HepG2 (cell line): ENCODE data around the gene TBL2. TPM values are rescaled to one million over a fixed set of nuclear protein-coding genes. Genes with fewer than 3 reads are reported as not detected.
A peak's percentile ranks its signal among the peaks of the same experiment; 100 is the strongest.

Experiments
- AKAP8 ChIP-seq: sonication (generic); formaldehyde crosslinking; IDR thresholded peaks from 2 replicates; pipeline ENCODE4 v1.5.1; 2020; ENCODE audit warnings: mild to moderate bottlenecking, missing genetic modification reagents
- ARNT2 ChIP-seq: sonication (generic); formaldehyde crosslinking; IDR thresholded peaks from 2 replicates; pipeline ENCODE4 v1.8.0; 2022; ENCODE audit warnings: mild to moderate bottlenecking, low read depth, missing genetic modification reagents, moderate library complexity
- CENPX ChIP-seq: sonication (generic); formaldehyde crosslinking; IDR thresholded peaks from 2 replicates; pipeline ENCODE4 v1.9.0; 2021; ENCODE audit warnings: mild to moderate bottlenecking, missing genetic modification reagents, moderate library complexity
- HINFP ChIP-seq: sonication (generic); formaldehyde crosslinking; IDR thresholded peaks from 2 replicates; pipeline ENCODE4 v1.4.0; 2020; ENCODE audit warnings: low read depth, mild to moderate bottlenecking, missing genetic modification reagents
- HMGA1 ChIP-seq: sonication (generic); formaldehyde crosslinking; conservative IDR thresholded peaks from 2 replicates; pipeline ENCODE4 v1.4.0; 2020; ENCODE audit warnings: missing genetic modification reagents
- IKZF1 ChIP-seq: fragments of 450-650 bp; IDR thresholded peaks from 2 replicates; pipeline ENCODE4 v1.7.1; 2016
- NFE2L1 ChIP-seq: sonication (generic); formaldehyde crosslinking; IDR thresholded peaks from 2 replicates; pipeline ENCODE4 v1.4.0; 2020; ENCODE audit warnings: missing genetic modification reagents, mild to moderate bottlenecking, borderline replicate concordance
- NR0B2 ChIP-seq: sonication (generic); formaldehyde crosslinking; IDR thresholded peaks from 2 replicates; pipeline ENCODE4 v1.4.0; 2020; ENCODE audit warnings: mild to moderate bottlenecking, missing genetic modification reagents
- SP4 ChIP-seq: sonication (generic); formaldehyde crosslinking; IDR thresholded peaks from 2 replicates; pipeline ENCODE4 v1.8.1; 2023; ENCODE audit warnings: mild to moderate bottlenecking, missing genetic modification reagents
- YEATS4 ChIP-seq: sonication (generic); formaldehyde crosslinking; IDR thresholded peaks from 2 replicates; pipeline ENCODE4 v1.4.0; 2020; ENCODE audit warnings: missing genetic modification reagents, borderline replicate concordance
- ZFP36L1 ChIP-seq: sonication (generic); formaldehyde crosslinking; IDR thresholded peaks from 2 replicates; pipeline ENCODE4 v1.8.0; 2022; ENCODE audit warnings: mild to moderate bottlenecking, missing genetic modification reagents, moderate library complexity
- ZNF317 ChIP-seq: sonication (generic); formaldehyde crosslinking; IDR thresholded peaks from 2 replicates; pipeline ENCODE4 v1.5.0; 2020; ENCODE audit warnings: mild to moderate bottlenecking, missing genetic modification reagents
- ZNF382 ChIP-seq: sonication (generic); formaldehyde crosslinking; IDR thresholded peaks from 2 replicates; pipeline ENCODE4 v1.5.0; 2020; ENCODE audit warnings: missing genetic modification reagents, mild to moderate bottlenecking, borderline replicate concordance
- ZNF775 ChIP-seq: sonication (generic); formaldehyde crosslinking; IDR thresholded peaks from 2 replicates; pipeline ENCODE4 v1.4.0; 2020; ENCODE audit warnings: missing genetic modification reagents, mild to moderate bottlenecking, moderate library complexity, borderline replicate concordance
- ZSCAN9 ChIP-seq: IDR thresholded peaks from 2 replicates; pipeline ENCODE4 v1.6.1; 2016; ENCODE audit warnings: borderline replicate concordance
- polyA plus RNA-seq, 8 experiments: library from polyadenylated mRNA; depleted of rRNA in 3 of 8; stranded (reverse) in 7 of 8; unstranded in 1 of 8; fragments of >200 nt; fragmentation: Illumina TruSeq in 4 of 8; extraction: Trizol in 4 of 8; gene quantifications; 2 replicates each; pipeline versions ENCODE4 v1.2.1 to v1.2.3, GENCODE V29; 2011 to 2016; ENCODE audit warnings: low read depth in 4 of 8, missing spikeins in 1 of 8, mixed read lengths in 1 of 8; ENCODE audit not compliant: insufficient read depth in 1 of 8
- total RNA-seq, 5 experiments: library from RNA; depleted of rRNA; stranded (reverse); fragments of >200 nt; fragmentation: Illumina TruSeq; extraction: Trizol; gene quantifications; 2 replicates each; pipeline ENCODE4 v1.2.3, GENCODE V29; 2016; ENCODE audit warnings: low read depth in 1 of 5
- TF ChIP-seq, protein P1 (sequence below), 2 experiments: sonication (generic) in 1 of 2; formaldehyde crosslinking in 1 of 2; IDR thresholded peaks; 2 replicates each; pipeline versions ENCODE4 v1.4.0 to v1.6.1; 2016 to 2020; ENCODE audit warnings: borderline replicate concordance in 1 of 2, low read depth in 1 of 2, mild to moderate bottlenecking in 1 of 2, missing genetic modification reagents in 1 of 2
- TF ChIP-seq, protein P2 (sequence below): sonication (generic); formaldehyde crosslinking; IDR thresholded peaks from 2 replicates; pipeline ENCODE4 v1.5.0; 2020; ENCODE audit warnings: mild to moderate bottlenecking, missing genetic modification reagents, borderline replicate concordance

TBL2 gene
- total and polyA plus RNA-seq, 2 of the 13 experiments (the other 11 are each of a cell fraction or from before 2014, with no cell fraction given) = 43.4 to 47.2 TPM

DNA sequence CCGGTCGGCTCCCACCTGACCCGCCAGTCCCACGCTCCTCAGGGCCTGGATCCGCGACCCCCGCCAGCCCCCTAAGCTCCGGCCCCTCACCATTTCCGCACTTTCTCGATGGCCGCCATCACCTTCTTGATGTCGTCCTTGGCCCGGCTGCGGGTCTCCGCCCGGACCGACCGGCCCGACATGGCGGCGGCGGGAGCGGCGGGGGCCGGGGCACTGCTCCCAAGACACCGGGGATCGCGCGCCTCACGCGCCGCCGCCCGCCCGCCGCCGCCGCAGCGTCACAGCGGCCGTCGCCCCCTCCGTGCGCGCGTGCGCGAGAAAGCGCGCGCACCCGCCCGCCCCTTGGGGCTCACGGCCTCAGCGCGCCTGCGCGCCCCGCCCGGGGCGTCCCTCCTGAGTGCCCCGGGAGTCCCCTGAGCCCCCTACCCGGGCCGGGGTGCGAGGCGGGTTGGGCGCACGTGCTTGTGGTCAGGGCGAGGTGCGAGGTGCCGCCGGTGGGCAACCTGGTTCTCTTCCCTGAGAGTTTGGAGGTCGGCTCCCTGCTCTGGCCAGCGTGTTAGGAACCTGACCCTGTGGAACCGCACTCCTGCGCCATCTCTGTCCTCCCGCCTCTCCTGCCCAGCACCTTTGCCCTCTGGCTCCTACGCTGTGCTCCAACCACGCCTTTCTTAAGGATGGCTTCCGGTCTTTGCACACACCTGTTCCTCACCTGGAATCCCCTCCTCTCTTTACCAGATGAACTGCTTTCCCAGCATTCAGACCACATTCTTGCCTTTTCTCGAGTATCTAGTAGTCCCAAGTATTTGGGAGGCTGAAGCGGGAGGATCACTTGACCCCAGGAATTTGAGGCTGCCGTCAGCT is 20.8 kb downstream of the TBL2 start, which contains the start of gene BCL7B (continued):
- TF ChIP-seq, protein P1, sequence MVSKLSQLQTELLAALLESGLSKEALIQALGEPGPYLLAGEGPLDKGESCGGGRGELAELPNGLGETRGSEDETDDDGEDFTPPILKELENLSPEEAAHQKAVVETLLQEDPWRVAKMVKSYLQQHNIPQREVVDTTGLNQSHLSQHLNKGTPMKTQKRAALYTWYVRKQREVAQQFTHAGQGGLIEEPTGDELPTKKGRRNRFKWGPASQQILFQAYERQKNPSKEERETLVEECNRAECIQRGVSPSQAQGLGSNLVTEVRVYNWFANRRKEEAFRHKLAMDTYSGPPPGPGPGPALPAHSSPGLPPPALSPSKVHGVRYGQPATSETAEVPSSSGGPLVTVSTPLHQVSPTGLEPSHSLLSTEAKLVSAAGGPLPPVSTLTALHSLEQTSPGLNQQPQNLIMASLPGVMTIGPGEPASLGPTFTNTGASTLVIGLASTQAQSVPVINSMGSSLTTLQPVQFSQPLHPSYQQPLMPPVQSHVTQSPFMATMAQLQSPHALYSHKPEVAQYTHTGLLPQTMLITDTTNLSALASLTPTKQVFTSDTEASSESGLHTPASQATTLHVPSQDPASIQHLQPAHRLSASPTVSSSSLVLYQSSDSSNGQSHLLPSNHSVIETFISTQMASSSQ (IDR thresholded peaks at IDR 0.05; ENCODE audit: low read depth) = no peak
- TF ChIP-seq, protein P1 (CRISPR knock-in tag; IDR thresholded peaks at IDR 0.05; ENCODE audit: borderline replicate concordance) = peak; percentile 69
- TF ChIP-seq ZNF775 (no peak), HMGA1 (CRISPR knock-in tag) (no peak), YEATS4 (CRISPR knock-in tag) (peak; percentile 64; the same call in 1 of the 2 replicates), ARNT2 (peak; percentile 97), IKZF1 (no peak), HINFP (CRISPR knock-in tag) (peak; percentile 79), CENPX (CRISPR knock-in tag) (no peak), AKAP8 (CRISPR knock-in tag) (no peak), ZNF317 (peak; percentile 76), ZNF382 (CRISPR knock-in tag) (no peak), NFE2L1 (CRISPR knock-in tag) (peak; percentile 81; the same call in 1 of the 2 replicates), NR0B2 (peak; percentile 98), SP4 (CRISPR knock-in tag) (no peak), ZSCAN9 (peak; percentile 62; the same call in 1 of the 2 replicates), ZFP36L1 (CRISPR knock-in tag) (0 out of 2 replicates have a peak, but pooled peaks have one; percentile 83)
- TF ChIP-seq, protein P2, sequence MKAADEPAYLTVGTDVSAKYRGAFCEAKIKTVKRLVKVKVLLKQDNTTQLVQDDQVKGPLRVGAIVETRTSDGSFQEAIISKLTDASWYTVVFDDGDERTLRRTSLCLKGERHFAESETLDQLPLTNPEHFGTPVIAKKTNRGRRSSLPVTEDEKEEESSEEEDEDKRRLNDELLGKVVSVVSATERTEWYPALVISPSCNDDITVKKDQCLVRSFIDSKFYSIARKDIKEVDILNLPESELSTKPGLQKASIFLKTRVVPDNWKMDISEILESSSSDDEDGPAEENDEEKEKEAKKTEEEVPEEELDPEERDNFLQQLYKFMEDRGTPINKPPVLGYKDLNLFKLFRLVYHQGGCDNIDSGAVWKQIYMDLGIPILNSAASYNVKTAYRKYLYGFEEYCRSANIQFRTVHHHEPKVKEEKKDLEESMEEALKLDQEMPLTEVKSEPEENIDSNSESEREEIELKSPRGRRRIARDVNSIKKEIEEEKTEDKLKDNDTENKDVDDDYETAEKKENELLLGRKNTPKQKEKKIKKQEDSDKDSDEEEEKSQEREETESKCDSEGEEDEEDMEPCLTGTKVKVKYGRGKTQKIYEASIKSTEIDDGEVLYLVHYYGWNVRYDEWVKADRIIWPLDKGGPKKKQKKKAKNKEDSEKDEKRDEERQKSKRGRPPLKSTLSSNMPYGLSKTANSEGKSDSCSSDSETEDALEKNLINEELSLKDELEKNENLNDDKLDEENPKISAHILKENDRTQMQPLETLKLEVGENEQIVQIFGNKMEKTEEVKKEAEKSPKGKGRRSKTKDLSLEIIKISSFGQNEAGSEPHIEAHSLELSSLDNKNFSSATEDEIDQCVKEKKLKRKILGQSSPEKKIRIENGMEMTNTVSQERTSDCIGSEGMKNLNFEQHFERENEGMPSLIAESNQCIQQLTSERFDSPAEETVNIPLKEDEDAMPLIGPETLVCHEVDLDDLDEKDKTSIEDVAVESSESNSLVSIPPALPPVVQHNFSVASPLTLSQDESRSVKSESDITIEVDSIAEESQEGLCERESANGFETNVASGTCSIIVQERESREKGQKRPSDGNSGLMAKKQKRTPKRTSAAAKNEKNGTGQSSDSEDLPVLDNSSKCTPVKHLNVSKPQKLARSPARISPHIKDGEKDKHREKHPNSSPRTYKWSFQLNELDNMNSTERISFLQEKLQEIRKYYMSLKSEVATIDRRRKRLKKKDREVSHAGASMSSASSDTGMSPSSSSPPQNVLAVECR (CRISPR knock-in tag) = no peak; the same call in 1 of the 2 replicates
